ENCODE measurements around the gene AGFG1. TPM values are rescaled to one million over a fixed set of nuclear protein-coding genes. Genes with fewer than 3 reads are reported as not detected.
"Not testable (repeated sequence)": the region's sequence is repeated elsewhere in the genome, so short reads cannot be mapped to it uniquely, and the experiment has no call there.

Gene AGFG1
- total RNA-seq, 1 donor from 2014 or later: 74.5 TPM

GRCh38 chr2:227598835-227599503, 127.0 kb downstream of the AGFG1 start, which contains the start of gene SCYGR2:
TSS of gene SCYGR2 (plus strand) at chr2:227598893. CDS start at chr2:227598893, 0 bp downstream.
- intact Hi-C loops (cut with micrococcal nuclease): not testable (repeated sequence)

- intact Hi-C loops (cut with micrococcal nuclease): no loop called here
Observed at GRCh38 chr2:227602358-227602757, 130.4 kb downstream of the AGFG1 start.

GRCh38 chr2:227606476-227606875, 134.5 kb downstream of the AGFG1 start:
- intact Hi-C loops (cut with micrococcal nuclease): no loop called here

GRCh38 chr2:227607941-227608340, 136.0 kb downstream of the AGFG1 start:
- intact Hi-C loops (cut with micrococcal nuclease): no loop called here

GRCh38 chr2:227608561-227609338, 136.8 kb downstream of the AGFG1 start:
- intact Hi-C loops (cut with micrococcal nuclease): no loop called here

GRCh38 chr2:227610123-227610522, 138.2 kb downstream of the AGFG1 start:
- intact Hi-C loops (cut with micrococcal nuclease): no loop called here

Other genes starting within 250 kb of the AGFG1 start
- gene MFF, start 146.9 kb upstream of the AGFG1 start, total RNA-seq: 60.8 and 62.8 TPM in 2 replicates
- not detected in 2 replicates for gene TM4SF20, start 92.8 kb upstream of the AGFG1 start, total RNA-seq
- not detected in 2 replicates for gene SCYGR1, start 84.2 kb upstream of the AGFG1 start, total RNA-seq
- not detected in 2 replicates for gene SCYGR2, start 126.7 kb downstream of the AGFG1 start, total RNA-seq
- not detected in 2 replicates for gene SCYGR3, start 142.7 kb downstream of the AGFG1 start, total RNA-seq
- not detected in 2 replicates for gene SCYGR4, start 145.3 kb downstream of the AGFG1 start, total RNA-seq
- not detected in 2 replicates for gene SCYGR5, start 194.6 kb downstream of the AGFG1 start, total RNA-seq
- not detected in 2 replicates for gene SLC19A3, start 245.9 kb downstream of the AGFG1 start, total RNA-seq

Measured in T-helper 2 cell treated with Interferon-gamma antibody and Interleukin-4, amounts not matched to agents 100 ng/mL and 5 ng/mL, for 36 hours (primary cell).